LHCN-M2 (cell line): ENCODE results near the gene MISP. TPM values are rescaled to one million over a fixed set of nuclear protein-coding genes. Genes with fewer than 3 reads are reported as not detected.

Experiments
- DNase-seq: peaks from one replicate; pipeline ENCODE4 v3.0.0-alpha.2; 2012; ENCODE audit warnings: low read depth
- total RNA-seq: library from RNA; depleted of rRNA; stranded (reverse); fragments of >200 nt; gene quantifications from 2 replicates; pipeline ENCODE4 v1.2.3, GENCODE V29; 2014; rRNA removed

The MISP gene
- total RNA-seq, 1 experiment from 2014 or later = 0.46 TPM

- DNase-seq = no peak
These were observed 57.5 kb downstream of the MISP start for GRCh38 chr19:808423-808775.

- no peak for DNase-seq
These were observed 59.4 kb downstream of the MISP start for GRCh38 chr19:810077-810855.

GRCh38 chr19:810883-811489 is 60.1 kb downstream of the MISP start:
- no peak for DNase-seq

DNA sequence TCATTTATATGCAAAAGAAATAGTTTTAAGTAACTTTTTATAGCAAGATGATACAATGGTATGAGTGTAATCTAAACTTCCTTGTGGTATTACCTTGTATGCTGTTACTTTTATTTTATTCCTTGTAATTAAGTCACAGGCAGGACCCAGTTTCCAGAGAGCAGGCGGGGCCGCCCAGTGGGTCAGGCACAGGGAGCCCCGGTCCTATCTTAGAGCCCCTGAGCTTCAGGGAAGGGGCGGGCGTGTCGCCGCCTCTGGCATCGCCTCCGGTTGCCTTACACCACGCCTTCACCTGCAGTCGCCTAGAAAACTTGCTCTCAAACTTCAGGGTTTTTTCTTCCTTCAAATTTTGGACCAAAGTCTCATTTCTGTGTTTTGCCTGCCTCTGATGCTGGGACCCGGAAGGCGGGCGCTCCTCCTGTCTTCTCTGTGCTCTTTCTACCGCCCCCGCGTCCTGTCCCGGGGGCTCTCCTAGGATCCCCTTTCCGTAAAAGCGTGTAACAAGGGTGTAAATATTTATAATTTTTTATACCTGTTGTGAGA is 60.7 kb downstream of the MISP start:
- DNase-seq = no peak

DNA sequence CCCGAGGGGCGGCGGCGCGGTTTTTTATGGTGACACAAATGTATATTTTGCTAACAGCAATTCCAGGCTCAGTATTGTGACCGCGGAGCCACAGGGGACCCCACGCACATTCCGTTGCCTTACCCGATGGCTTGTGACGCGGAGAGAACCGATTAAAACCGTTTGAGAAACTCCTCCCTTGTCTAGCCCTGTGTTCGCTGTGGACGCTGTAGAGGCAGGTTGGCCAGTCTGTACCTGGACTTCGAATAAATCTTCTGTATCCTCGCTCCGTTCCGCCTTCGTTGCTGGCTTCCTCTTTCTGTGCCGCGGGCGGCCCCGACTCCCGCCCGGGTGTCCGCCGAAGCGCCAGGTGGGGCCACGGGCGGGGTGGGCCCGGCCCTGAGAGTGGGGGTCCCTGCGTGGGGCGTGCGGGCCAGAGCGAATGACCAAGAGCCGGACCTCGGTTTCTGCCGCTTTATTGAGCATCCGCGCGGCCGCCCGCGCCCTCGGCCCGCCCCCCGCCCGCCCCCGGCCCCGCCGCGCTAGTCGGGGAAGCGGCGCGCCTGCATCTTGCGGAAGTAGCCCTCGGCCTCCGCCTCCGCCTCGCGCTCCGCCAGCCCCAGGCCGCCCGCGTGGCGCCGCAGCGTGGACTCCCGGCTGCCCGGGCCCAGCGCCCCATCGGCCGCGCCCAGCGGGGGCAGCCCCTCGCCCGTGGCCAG is 61.3 kb downstream of the MISP start:
- DNase-seq = no peak

- no peak for DNase-seq
These were observed 61.9 kb downstream of the MISP start for GRCh38 chr19:812747-813218.

- DNase-seq = no peak
These were observed 62.6 kb downstream of the MISP start for GRCh38 chr19:813219-814151.

Other genes with a start within 250 kb of the MISP start
- 84.8 and 85.9 TPM in 2 replicates for gene TPGS1, start 243.6 kb upstream of the MISP start, total RNA-seq
- gene CDC34, start 219.4 kb upstream of the MISP start, total RNA-seq = 64.6 and 69.6 TPM in 2 replicates
- gene GZMM, start 207.1 kb upstream of the MISP start, total RNA-seq = 1.7 TPM in 1 of 2 replicates, not detected in the other
- gene BSG, start 178.5 kb upstream of the MISP start, total RNA-seq = 746 and 758 TPM in 2 replicates
- gene HCN2, start 161.2 kb upstream of the MISP start, total RNA-seq = 1.4 and 1.9 TPM in 2 replicates
- 42.4 and 44.4 TPM in 2 replicates for gene POLRMT, start 117.6 kb upstream of the MISP start, total RNA-seq
- not detected in 2 replicates for gene FGF22, start 111.2 kb upstream of the MISP start, total RNA-seq
- gene RNF126, start 87.9 kb upstream of the MISP start, total RNA-seq = 73.6 and 88.4 TPM in 2 replicates
- gene FSTL3, start 74.7 kb upstream of the MISP start, total RNA-seq = 125 and 217 TPM in 2 replicates
- gene PRSS57, start 55.7 kb upstream of the MISP start, total RNA-seq = not detected in 2 replicates
- gene PALM, start 42.2 kb upstream of the MISP start, total RNA-seq = 2.2 and 2.3 TPM in 2 replicates
- 425 and 475 TPM in 2 replicates for gene PTBP1, start 46.3 kb downstream of the MISP start, total RNA-seq
- gene PLPPR3, start 70.8 kb downstream of the MISP start, total RNA-seq = 0.06 TPM in 1 of 2 replicates, not detected in the other
- not detected in 2 replicates for gene AZU1, start 76.7 kb downstream of the MISP start, total RNA-seq
- not detected in 2 replicates for gene PRTN3, start 89.9 kb downstream of the MISP start, total RNA-seq
- 0.11 TPM in 1 of 2 replicates, not detected in the other for gene ELANE, start 101.2 kb downstream of the MISP start, total RNA-seq
- 0.38 TPM in 1 of 2 replicates, not detected in the other for gene CFD, start 108.6 kb downstream of the MISP start, total RNA-seq
- 36.3 and 38.7 TPM in 2 replicates for gene MED16, start 142.1 kb downstream of the MISP start, total RNA-seq
- not detected in 2 replicates for gene RNU6-9, start 142.4 kb downstream of the MISP start, total RNA-seq
- gene R3HDM4, start 162.1 kb downstream of the MISP start, total RNA-seq = 40.3 and 42.7 TPM in 2 replicates
- not detected in 2 replicates for gene KISS1R, start 166.2 kb downstream of the MISP start, total RNA-seq
- gene ARID3A, start 174.9 kb downstream of the MISP start, total RNA-seq = 3.1 and 3.4 TPM in 2 replicates
- gene WDR18, start 233.2 kb downstream of the MISP start, total RNA-seq = 44.2 and 53.6 TPM in 2 replicates
- 0.11 and 0.19 TPM in 2 replicates for gene GRIN3B, start 249.3 kb downstream of the MISP start, total RNA-seq